Stimulated activated CD8-positive, alpha-beta memory T cell treated with anti-CD3 and anti-CD28 coated beads, Interleukin-4, amount 100 ng/mL, for 4 hours (primary cell): Measurements from ENCODE around the gene C11orf68.
"Not testable (repeated sequence)": the region's sequence is repeated elsewhere in the genome, so short reads cannot be mapped to it uniquely, and the experiment has no call there.

Experiments
- DNase-seq, 2 donors: peaks; one replicate each; pipeline ENCODE4 v3.0.0-alpha.2; 2020; ENCODE audit warnings: low read depth in 2 of 2, low spot score in 1 of 2

Gene C11orf68

GRCh38 chr11:65915101-65915820 is 3.6 kb downstream of the C11orf68 start:
- DNase-seq = no peak

- no peak for DNase-seq
These were observed 6.0 kb downstream of the C11orf68 start for GRCh38 chr11:65912845-65913244.

- DNase-seq = no peak
These were observed 6.9 kb downstream of the C11orf68 start for GRCh38 chr11:65911682-65912568.

- DNase-seq = no peak
These were observed 11.0 kb downstream of the C11orf68 start for GRCh38 chr11:65907878-65908277.

GRCh38 chr11:65906602-65907001 is 12.3 kb downstream of the C11orf68 start:
- DNase-seq = no peak

GRCh38 chr11:65903715-65904114 is 15.1 kb downstream of the C11orf68 start:
- no peak for DNase-seq

- no peak for DNase-seq
These were observed 15.8 kb downstream of the C11orf68 start for GRCh38 chr11:65903068-65903481.

GRCh38 chr11:65900899-65901180 is 18.0 kb downstream of the C11orf68 start:
- DNase-seq = no peak

GRCh38 chr11:65900125-65900898 is 18.6 kb downstream of the C11orf68 start, which contains the start of gene FOSL1:
Gene FOSL1 (minus strand): TSS chr11:65900388. CDS start chr11:65900339, 49 bp downstream.
- DNase-seq = peak; percentile 81 to 91

GRCh38 chr11:65899356-65900124 is 19.3 kb downstream of the C11orf68 start:
- peak; percentile 45 to 65 for DNase-seq

GRCh38 chr11:65898656-65899355 is 20.1 kb downstream of the C11orf68 start:
- no peak for DNase-seq

GRCh38 chr11:65897020-65897471 is 21.8 kb downstream of the C11orf68 start:
- no peak for DNase-seq

- no peak for DNase-seq
These were observed 22.5 kb downstream of the C11orf68 start for GRCh38 chr11:65896034-65896999.

- DNase-seq = no peak
These were observed 23.3 kb downstream of the C11orf68 start for GRCh38 chr11:65895482-65895981.

- no peak for DNase-seq
These were observed 24.7 kb downstream of the C11orf68 start for GRCh38 chr11:65894034-65894591.

GRCh38 chr11:65892661-65893317 is 26.1 kb downstream of the C11orf68 start:
- DNase-seq = no peak

GRCh38 chr11:65892137-65892540 is 26.7 kb downstream of the C11orf68 start:
- not testable (repeated sequence) for DNase-seq
